GM20431 (cell line): ENCODE data around the gene FAM171A1.
"Not testable (repeated sequence)": the region's sequence is repeated elsewhere in the genome, so short reads cannot be mapped to it uniquely, and the experiment has no call there.

Experiments used
- in situ Hi-C: fragments of 300-500 bp; cut with MseI, MboI; formaldehyde crosslinking; loops from one replicate; pipeline ENCODE4 v1.15.0; 2020; ENCODE audit warnings: low sequenced_read_pairs; ENCODE audit not compliant: unreplicated experiment

FAM171A1 gene

GRCh38 chr10:15296701-15297100 lies 74.4 kb downstream of the FAM171A1 start:
- in situ Hi-C loops = no loop called here

- in situ Hi-C loops = no loop called here
Measured at GRCh38 chr10:15295537-15296325, 75.4 kb downstream of the FAM171A1 start.

GRCh38 chr10:15293862-15294842 lies 76.9 kb downstream of the FAM171A1 start:
- in situ Hi-C loops = no loop called here

GRCh38 chr10:15290671-15291070 lies 80.4 kb downstream of the FAM171A1 start:
- in situ Hi-C loops = no loop called here

GRCh38 chr10:15290150-15290549 lies 80.9 kb downstream of the FAM171A1 start:
- in situ Hi-C loops = no loop called here

GRCh38 chr10:15280974-15281373 lies 90.1 kb downstream of the FAM171A1 start:
- in situ Hi-C loops = no loop called here

- in situ Hi-C loops = no loop called here
Measured at GRCh38 chr10:15280462-15280861, 90.6 kb downstream of the FAM171A1 start.

- in situ Hi-C loops = no loop called here
Measured at GRCh38 chr10:15279236-15279635, 91.9 kb downstream of the FAM171A1 start.

GRCh38 chr10:15278786-15279185 lies 92.3 kb downstream of the FAM171A1 start:
- in situ Hi-C loops = no loop called here

GRCh38 chr10:15276039-15276438 lies 95.0 kb downstream of the FAM171A1 start:
- in situ Hi-C loops = not testable (repeated sequence)

GRCh38 chr10:15269838-15270237 lies 101.3 kb downstream of the FAM171A1 start:
- in situ Hi-C loops = not testable (repeated sequence)

- in situ Hi-C loops = no loop called here
Measured at GRCh38 chr10:15267496-15267895, 103.6 kb downstream of the FAM171A1 start.

- in situ Hi-C loops = no loop called here
Measured at GRCh38 chr10:15266117-15266516, 105.0 kb downstream of the FAM171A1 start.

- in situ Hi-C loops = no loop called here
Measured at GRCh38 chr10:15265558-15265957, 105.5 kb downstream of the FAM171A1 start.

GRCh38 chr10:15265056-15265455 lies 106.0 kb downstream of the FAM171A1 start:
- in situ Hi-C loops = no loop called here

- in situ Hi-C loops = no loop called here
Measured at GRCh38 chr10:15263657-15264323, 107.3 kb downstream of the FAM171A1 start.

GRCh38 chr10:15262036-15262713 lies 108.9 kb downstream of the FAM171A1 start:
- in situ Hi-C loops = no loop called here

GRCh38 chr10:15259136-15259535 lies 112.0 kb downstream of the FAM171A1 start:
- in situ Hi-C loops = no loop called here

- in situ Hi-C loops = no loop called here
Measured at GRCh38 chr10:15258255-15258654, 112.8 kb downstream of the FAM171A1 start.

GRCh38 chr10:15255961-15256360 lies 115.1 kb downstream of the FAM171A1 start:
- in situ Hi-C loops = no loop called here
